Neural cell (in vitro differentiated cells): ENCODE data around the gene RNF157. TPM values are rescaled to one million over a fixed set of nuclear protein-coding genes. Genes with fewer than 3 reads are reported as not detected.

Source experiments
- H2AFZ ChIP-seq: fragments of 200-600, 300-800 bp; sonication (generic), shearing (Covaris generic); 2 replicates; pipeline ENCODE4 v1.6.0; 2014; ENCODE audit warnings: low read depth, mild to moderate bottlenecking, antibody characterized with exemption, low read length, moderate library complexity
- H3F3A ChIP-seq: fragments of 200-600 bp; shearing (Covaris generic); 2 replicates; pipeline ENCODE4 v1.6.1; 2016; ENCODE audit warnings: mild to moderate bottlenecking, moderate library complexity, mixed read lengths, antibody characterized with exemption, low read length; ENCODE audit not compliant: insufficient read depth, poor library complexity, severe bottlenecking
- H3K27ac ChIP-seq: fragments of 200-600, 300-800 bp; sonication (generic), shearing (Covaris generic); 2 replicates; pipeline ENCODE4 v1.5.1; 2014; ENCODE audit warnings: mild to moderate bottlenecking, low read length, moderate library complexity
- H3K27me3 ChIP-seq: fragments of 300-800, 200-600 bp; sonication (generic), shearing (Covaris generic); 2 replicates; pipeline ENCODE4 v1.6.0; 2014; ENCODE audit warnings: mild to moderate bottlenecking, low read depth, low read length, moderate library complexity; ENCODE audit not compliant: insufficient read depth
- H3K36me3 ChIP-seq: fragments of 300-800, 200-600 bp; sonication (generic), shearing (Covaris generic); 2 replicates; pipeline ENCODE4 v1.5.1; 2014; ENCODE audit warnings: mild to moderate bottlenecking, antibody characterized with exemption, low read length, moderate library complexity; ENCODE audit not compliant: insufficient read depth
- H3K4me2 ChIP-seq: fragments of 300-800, 200-600 bp; sonication (generic), shearing (Covaris generic); 2 replicates; pipeline ENCODE4 v1.6.0; 2014; ENCODE audit warnings: mild to moderate bottlenecking, low read length
- H3K4me3 ChIP-seq: fragments of 300-800, 200-600 bp; sonication (generic), shearing (Covaris generic); 2 replicates; pipeline ENCODE4 v1.5.1; 2014; ENCODE audit warnings: mild to moderate bottlenecking, low read length, moderate library complexity
- H3K79me2 ChIP-seq: fragments of 200-600 bp; shearing (Covaris generic); replicated peaks from 2 replicates; pipeline ENCODE4 v1.6.0; 2014; ENCODE audit warnings: mild to moderate bottlenecking, low read length, moderate library complexity; ENCODE audit not compliant: insufficient read depth
- H3K9ac ChIP-seq: fragments of 300-800, 200-600 bp; sonication (generic), shearing (Covaris generic); 2 replicates; pipeline ENCODE4 v1.6.1; 2016; ENCODE audit warnings: mild to moderate bottlenecking, low read length, mixed read lengths
- H3K9me2 ChIP-seq: fragments of 200-600 bp; shearing (Covaris generic); 2 replicates; pipeline ENCODE4 v1.6.1; 2016; ENCODE audit warnings: mild to moderate bottlenecking, low read length, mixed read lengths; ENCODE audit not compliant: insufficient read depth
- H3K9me3 ChIP-seq: fragments of 200-600, 300-800 bp; sonication (generic), shearing (Covaris generic); 2 replicates; pipeline ENCODE4 v1.6.1; 2016; ENCODE audit warnings: mild to moderate bottlenecking, mixed run types, low read length, moderate library complexity, mixed read lengths
- H4K20me1 ChIP-seq: fragments of 200-600 bp; shearing (Covaris generic); 2 replicates; pipeline ENCODE4 v1.6.1; 2016; ENCODE audit warnings: mild to moderate bottlenecking, mixed run types; ENCODE audit not compliant: insufficient read depth
- CTCF ChIP-seq: fragments of 450-650 bp; IDR thresholded peaks from 2 replicates; pipeline ENCODE4 v1.5.1; 2014; ENCODE audit warnings: antibody characterized with exemption, mild to moderate bottlenecking, moderate library complexity; ENCODE audit not compliant: poor library complexity, severe bottlenecking
- EP300 ChIP-seq: fragments of 450-650 bp; conservative IDR thresholded peaks from 2 replicates; pipeline ENCODE4 v1.6.1; 2014; ENCODE audit warnings: antibody characterized with exemption, mild to moderate bottlenecking, moderate library complexity; ENCODE audit not compliant: poor library complexity, severe bottlenecking
- EZH2 ChIP-seq: fragments of 200-600, 300-800 bp; shearing (Covaris generic), sonication (generic); IDR thresholded peaks from 2 replicates; pipeline ENCODE4 v1.6.1; 2014; ENCODE audit warnings: antibody characterized with exemption, low read length, borderline replicate concordance, mild to moderate bottlenecking; ENCODE audit not compliant: insufficient read depth, poor library complexity, severe bottlenecking
- MXI1 ChIP-seq: fragments of 450-650 bp; conservative IDR thresholded peaks from 2 replicates; pipeline ENCODE4 v1.6.1; 2014; ENCODE audit warnings: antibody characterized with exemption, mild to moderate bottlenecking; ENCODE audit not compliant: poor library complexity, severe bottlenecking
- POLR2AphosphoS5 ChIP-seq: IDR thresholded peaks from 2 replicates; pipeline ENCODE4 v1.6.1; 2012
- RAD21 ChIP-seq: fragments of 450-650 bp; conservative IDR thresholded peaks from 2 replicates; pipeline ENCODE4 v1.6.1; 2014; ENCODE audit warnings: antibody characterized with exemption, mild to moderate bottlenecking, moderate library complexity
- SMC3 ChIP-seq: fragments of 450-650 bp; conservative IDR thresholded peaks from 2 replicates; pipeline ENCODE4 v1.6.1; 2014; ENCODE audit warnings: antibody characterized with exemption, mild to moderate bottlenecking, moderate library complexity; ENCODE audit not compliant: poor library complexity
- TAF1 ChIP-seq: IDR thresholded peaks from 2 replicates; pipeline ENCODE4 v1.6.1; 2012; ENCODE audit warnings: low read depth
- polyA plus RNA-seq: library from polyadenylated mRNA; depleted of rRNA; stranded (reverse); fragments of >200 nt; gene quantifications from 2 replicates; pipeline ENCODE4 v1.2.3, GENCODE V29; 2014
- TF ChIP-seq, protein P1 (sequence below): IDR thresholded peaks from 2 replicates; pipeline ENCODE4 v1.6.1; 2012; ENCODE audit warnings: borderline replicate concordance

Gene RNF157
- polyA plus RNA-seq, 1 donor from 2014 or later = 15.9 TPM

DNA sequence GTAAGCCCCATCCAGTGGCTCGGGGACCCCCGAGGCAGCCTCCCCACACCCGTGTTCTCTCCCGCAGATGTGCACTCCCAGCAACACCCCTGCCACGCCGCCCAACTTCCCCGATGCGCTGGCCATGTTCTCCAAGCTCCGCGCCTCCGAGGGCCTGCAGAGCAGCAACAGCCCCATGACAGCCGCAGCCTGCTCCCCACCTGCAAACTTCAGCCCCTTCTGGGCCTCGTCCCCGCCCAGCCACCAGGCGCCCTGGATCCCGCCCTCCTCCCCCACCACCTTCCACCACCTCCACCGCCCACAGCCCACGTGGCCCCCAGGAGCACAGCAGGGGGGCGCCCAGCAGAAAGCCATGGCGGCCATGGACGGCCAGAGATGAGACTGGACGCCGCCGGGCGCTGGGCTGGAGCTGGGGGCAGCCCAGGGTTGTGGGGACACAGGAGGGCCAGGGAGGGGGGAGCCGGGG, 29.9 kb upstream of the RNF157 start:
- Histone ChIP-seq H3K27ac (no peak overlapping the region), H3K4me3 (no peak overlapping the region), H3K36me3 (no peaks in the 10 kb centered on the region), H4K20me1 (no peaks in the 10 kb centered on the region), H3K9me2 (no peaks in the 10 kb centered on the region), H2AFZ (no peak overlapping the region), H3F3A (no peaks in the 10 kb centered on the region), H3K27me3 (no peaks in the 10 kb centered on the region), H3K4me2 (no peak overlapping the region), H3K9ac (no peak overlapping the region), H3K9me3 (no peaks in the 10 kb centered on the region), H3K79me2 (peaks cover 24% of the 10 kb centered on the region)
- TF ChIP-seq MXI1 (no peak), RAD21 (no peak), SMC3 (no peak), POLR2AphosphoS5 (no peak), EZH2 (no peak), TAF1 (no peak), CTCF (no peak), EP300 (no peak)
- TF ChIP-seq, protein P1, sequence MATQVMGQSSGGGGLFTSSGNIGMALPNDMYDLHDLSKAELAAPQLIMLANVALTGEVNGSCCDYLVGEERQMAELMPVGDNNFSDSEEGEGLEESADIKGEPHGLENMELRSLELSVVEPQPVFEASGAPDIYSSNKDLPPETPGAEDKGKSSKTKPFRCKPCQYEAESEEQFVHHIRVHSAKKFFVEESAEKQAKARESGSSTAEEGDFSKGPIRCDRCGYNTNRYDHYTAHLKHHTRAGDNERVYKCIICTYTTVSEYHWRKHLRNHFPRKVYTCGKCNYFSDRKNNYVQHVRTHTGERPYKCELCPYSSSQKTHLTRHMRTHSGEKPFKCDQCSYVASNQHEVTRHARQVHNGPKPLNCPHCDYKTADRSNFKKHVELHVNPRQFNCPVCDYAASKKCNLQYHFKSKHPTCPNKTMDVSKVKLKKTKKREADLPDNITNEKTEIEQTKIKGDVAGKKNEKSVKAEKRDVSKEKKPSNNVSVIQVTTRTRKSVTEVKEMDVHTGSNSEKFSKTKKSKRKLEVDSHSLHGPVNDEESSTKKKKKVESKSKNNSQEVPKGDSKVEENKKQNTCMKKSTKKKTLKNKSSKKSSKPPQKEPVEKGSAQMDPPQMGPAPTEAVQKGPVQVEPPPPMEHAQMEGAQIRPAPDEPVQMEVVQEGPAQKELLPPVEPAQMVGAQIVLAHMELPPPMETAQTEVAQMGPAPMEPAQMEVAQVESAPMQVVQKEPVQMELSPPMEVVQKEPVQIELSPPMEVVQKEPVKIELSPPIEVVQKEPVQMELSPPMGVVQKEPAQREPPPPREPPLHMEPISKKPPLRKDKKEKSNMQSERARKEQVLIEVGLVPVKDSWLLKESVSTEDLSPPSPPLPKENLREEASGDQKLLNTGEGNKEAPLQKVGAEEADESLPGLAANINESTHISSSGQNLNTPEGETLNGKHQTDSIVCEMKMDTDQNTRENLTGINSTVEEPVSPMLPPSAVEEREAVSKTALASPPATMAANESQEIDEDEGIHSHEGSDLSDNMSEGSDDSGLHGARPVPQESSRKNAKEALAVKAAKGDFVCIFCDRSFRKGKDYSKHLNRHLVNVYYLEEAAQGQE = no peak

- H3K27ac ChIP-seq = no peak overlapping the region
- H3F3A ChIP-seq = no peaks in the 10 kb centered on the region
- H3K4me3 ChIP-seq = no peak overlapping the region
- no peaks in the 10 kb centered on the region for H4K20me1 ChIP-seq
- no peaks in the 10 kb centered on the region for H3K27me3 ChIP-seq
- no peak overlapping the region for H2AFZ ChIP-seq
- no peak overlapping the region for H3K9ac ChIP-seq
- no peak overlapping the region for H3K4me2 ChIP-seq
- H3K9me3 ChIP-seq = no peaks in the 10 kb centered on the region
- no peaks in the 10 kb centered on the region for H3K36me3 ChIP-seq
- H3K79me2 ChIP-seq = peaks cover 24% of the 10 kb centered on the region
- TF ChIP-seq CTCF (no peak), POLR2AphosphoS5 (no peak), SMC3 (no peak), EZH2 (no peak), RAD21 (no peak), EP300 (no peak)
- TF ChIP-seq, protein P1 = no peak
- no peaks in the 10 kb centered on the region for H3K9me2 ChIP-seq
Observed at GRCh38 chr17:76268991-76269981, 29.0 kb upstream of the RNF157 start.
